HG03378 (cell line): ENCODE measurements around the gene ARID1A.

ENCODE experiments used
- ATAC-seq: cut with Tn5 transposase; IDR thresholded peaks from one replicate; pipeline ENCODE4 v1.9.1; 2021; ENCODE audit warnings: mild to moderate bottlenecking, moderate library complexity; ENCODE audit not compliant: unreplicated experiment

ARID1A gene

DNA sequence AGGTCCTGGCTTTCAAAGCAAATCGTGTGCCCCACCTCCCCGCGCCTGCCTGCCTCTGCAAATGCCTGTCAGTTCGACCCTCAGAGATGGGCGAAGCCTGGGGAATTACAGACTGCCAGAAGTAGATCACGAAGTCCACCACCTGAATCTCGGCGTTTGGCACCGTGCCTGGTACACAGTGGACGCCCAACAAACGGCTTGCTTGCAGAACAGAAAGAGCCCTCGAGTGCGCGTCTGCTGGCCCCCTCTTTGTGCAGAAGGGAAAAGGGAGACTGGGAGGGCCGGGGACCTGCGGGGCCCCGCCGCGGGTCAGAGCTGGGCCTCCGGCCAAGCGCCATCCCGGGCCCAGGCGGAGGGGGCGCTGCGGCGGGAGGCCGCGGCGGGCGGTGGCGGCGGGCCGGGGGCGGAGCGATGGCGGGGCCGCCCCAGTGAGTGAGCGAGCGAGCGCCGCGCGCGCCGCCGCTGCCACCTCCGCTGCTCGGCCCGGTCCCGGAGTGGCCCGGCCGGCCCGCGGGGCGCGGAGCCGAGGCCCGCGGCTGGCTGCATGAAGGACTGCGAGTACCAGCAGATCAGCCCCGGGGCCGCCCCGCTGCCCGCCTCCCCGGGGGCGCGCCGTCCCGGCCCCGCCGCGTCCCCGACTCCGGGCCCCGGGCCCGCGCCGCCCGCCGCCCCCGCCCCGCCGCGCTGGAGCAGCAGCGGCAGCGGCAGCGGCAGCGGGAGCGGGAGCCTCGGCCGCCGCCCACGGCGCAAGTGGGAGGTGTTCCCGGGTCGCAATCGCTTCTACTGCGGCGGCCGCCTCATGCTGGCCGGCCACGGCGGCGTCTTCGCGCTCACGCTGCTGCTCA, 130.7 kb downstream of the ARID1A start, which contains the start of gene ZDHHC18:
ZDHHC18 (plus strand) TSS at position 428 of the 845 bp plus-strand sequence; CDS start at position 545, 117 bp downstream.
- ATAC-seq = no peak

DNA sequence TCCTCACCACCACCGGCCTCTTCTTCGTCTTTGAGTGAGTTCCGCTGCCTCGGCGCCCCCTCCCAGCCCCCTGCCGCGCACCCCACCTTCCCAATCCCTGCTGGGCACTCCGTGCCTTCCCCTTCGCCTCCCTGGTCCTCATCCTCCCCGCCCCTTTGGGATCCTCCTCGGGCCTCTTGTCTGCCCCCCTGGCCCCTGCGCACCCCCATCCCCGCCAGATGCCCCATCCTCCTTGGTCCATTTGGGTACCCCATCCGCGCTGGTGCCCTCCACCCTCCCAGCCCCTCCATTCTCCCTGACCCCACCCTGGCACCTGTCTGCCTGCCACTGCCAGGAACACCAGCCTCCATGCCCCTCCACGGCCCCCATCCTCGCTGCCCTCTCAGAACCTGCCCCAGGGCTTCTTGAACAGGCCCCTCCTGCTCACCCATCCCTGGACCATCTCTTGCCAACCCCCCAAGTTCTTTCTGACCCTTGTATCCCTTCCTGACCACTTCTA, 131.3 kb downstream of the ARID1A start:
- ATAC-seq = no peak

- ATAC-seq = no peak
Observed at GRCh38 chr1:26827663-26828062, 131.8 kb downstream of the ARID1A start.

- ATAC-seq = no peak
Observed at GRCh38 chr1:26828411-26828991, 132.7 kb downstream of the ARID1A start.

- ATAC-seq = no peak
Observed at GRCh38 chr1:26829184-26829911, 133.5 kb downstream of the ARID1A start.

DNA sequence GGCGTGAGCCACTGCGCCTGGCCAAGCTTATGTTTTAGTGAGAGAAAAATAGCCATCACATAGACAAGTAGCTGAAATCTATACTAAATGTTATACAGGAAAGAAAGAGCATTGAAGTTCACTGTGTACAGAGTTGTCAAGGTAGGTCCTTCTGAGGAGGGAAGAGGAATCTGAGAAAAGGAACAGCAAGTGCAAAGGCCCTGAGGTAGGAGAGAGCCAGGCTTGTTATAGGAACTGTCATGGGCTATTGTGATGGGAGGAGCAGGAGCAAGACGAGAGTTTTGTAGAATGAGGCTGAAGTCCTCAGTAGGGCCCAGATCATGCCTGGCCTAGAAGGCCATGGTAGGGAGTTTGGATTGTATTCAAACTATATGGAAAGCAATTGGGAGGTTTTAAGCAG, 135.2 kb downstream of the ARID1A start:
- ATAC-seq = no peak
